Measurements from ENCODE around the gene SLC22A5.
"Not testable (repeated sequence)": the region's sequence is repeated elsewhere in the genome, so short reads cannot be mapped to it uniquely, and the experiment has no call there.

The SLC22A5 gene

GRCh38 chr5:132415516-132415915 lies 46.0 kb downstream of the SLC22A5 start:
- not testable (repeated sequence) for FAIRE-seq

GRCh38 chr5:132416306-132417009 lies 46.9 kb downstream of the SLC22A5 start:
- no peak for FAIRE-seq

GRCh38 chr5:132417010-132417439 lies 47.5 kb downstream of the SLC22A5 start:
- no peak for FAIRE-seq

- no peak for FAIRE-seq
Observed at GRCh38 chr5:132417461-132417860, 48.0 kb downstream of the SLC22A5 start.

GRCh38 chr5:132417889-132418485 lies 48.5 kb downstream of the SLC22A5 start:
- no peak for FAIRE-seq

GRCh38 chr5:132418881-132419280 lies 49.4 kb downstream of the SLC22A5 start:
- no peak for FAIRE-seq

- FAIRE-seq = no peak
Observed at GRCh38 chr5:132419502-132420468, 50.3 kb downstream of the SLC22A5 start.

- no peak for FAIRE-seq
Observed at GRCh38 chr5:132420706-132421272, 51.3 kb downstream of the SLC22A5 start.

- FAIRE-seq = no peak
Observed at GRCh38 chr5:132421462-132421861, 52.0 kb downstream of the SLC22A5 start.

GRCh38 chr5:132422720-132423437 lies 53.4 kb downstream of the SLC22A5 start:
- no peak for FAIRE-seq

- FAIRE-seq = no peak
Observed at GRCh38 chr5:132423438-132423898, 54.0 kb downstream of the SLC22A5 start.

GRCh38 chr5:132424167-132424880 lies 54.8 kb downstream of the SLC22A5 start:
- no peak for FAIRE-seq

- FAIRE-seq = no peak
Observed at GRCh38 chr5:132425009-132425937, 55.8 kb downstream of the SLC22A5 start.

GRCh38 chr5:132425975-132426524 lies 56.5 kb downstream of the SLC22A5 start:
- no peak for FAIRE-seq

- FAIRE-seq = no peak
Observed at GRCh38 chr5:132426525-132427138, 57.1 kb downstream of the SLC22A5 start.

GRCh38 chr5:132427281-132428146 lies 58.0 kb downstream of the SLC22A5 start:
- no peak for FAIRE-seq

GRCh38 chr5:132428147-132428482 lies 58.6 kb downstream of the SLC22A5 start:
- FAIRE-seq = no peak
